ENCODE data around the gene ZDHHC15.

GRCh38 chrX:75546724-75547511, 24.1 kb upstream of the ZDHHC15 start:
- TF ChIP-seq, protein P1, sequence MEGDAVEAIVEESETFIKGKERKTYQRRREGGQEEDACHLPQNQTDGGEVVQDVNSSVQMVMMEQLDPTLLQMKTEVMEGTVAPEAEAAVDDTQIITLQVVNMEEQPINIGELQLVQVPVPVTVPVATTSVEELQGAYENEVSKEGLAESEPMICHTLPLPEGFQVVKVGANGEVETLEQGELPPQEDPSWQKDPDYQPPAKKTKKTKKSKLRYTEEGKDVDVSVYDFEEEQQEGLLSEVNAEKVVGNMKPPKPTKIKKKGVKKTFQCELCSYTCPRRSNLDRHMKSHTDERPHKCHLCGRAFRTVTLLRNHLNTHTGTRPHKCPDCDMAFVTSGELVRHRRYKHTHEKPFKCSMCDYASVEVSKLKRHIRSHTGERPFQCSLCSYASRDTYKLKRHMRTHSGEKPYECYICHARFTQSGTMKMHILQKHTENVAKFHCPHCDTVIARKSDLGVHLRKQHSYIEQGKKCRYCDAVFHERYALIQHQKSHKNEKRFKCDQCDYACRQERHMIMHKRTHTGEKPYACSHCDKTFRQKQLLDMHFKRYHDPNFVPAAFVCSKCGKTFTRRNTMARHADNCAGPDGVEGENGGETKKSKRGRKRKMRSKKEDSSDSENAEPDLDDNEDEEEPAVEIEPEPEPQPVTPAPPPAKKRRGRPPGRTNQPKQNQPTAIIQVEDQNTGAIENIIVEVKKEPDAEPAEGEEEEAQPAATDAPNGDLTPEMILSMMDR (conservative IDR thresholded peaks at IDR 0.05 in 1 of 2, IDR thresholded peaks at IDR 0.05 in 1 of 2; ENCODE audit: extremely low read depth in 1 of 2, insufficient read depth in 1 of 2, low read depth in 1 of 2, low read length in 2 of 2) = no peak
- no peak for TF ChIP-seq EZH2 (IDR thresholded peaks at IDR 0.05; ENCODE audit: borderline replicate concordance, low read length)

All from mammary epithelial cell (primary cell).